H9 (cell line): Measurements from ENCODE around the gene IER5. TPM values are rescaled to one million over a fixed set of nuclear protein-coding genes. Genes with fewer than 3 reads are reported as not detected.

Source experiments
- DNase-seq: peaks from one replicate; pipeline ENCODE4 v3.0.0-alpha.2; 2017
- H2AFZ ChIP-seq: one replicate; pipeline ENCODE4 v1.6.1; 2013; ENCODE audit warnings: mild to moderate bottlenecking, low read length, control low read depth, moderate library complexity
- H2AK5ac ChIP-seq: 2 replicates; pipeline ENCODE4 v1.6.1; 2013; ENCODE audit warnings: low read length, control low read depth, mixed read lengths; ENCODE audit not compliant: insufficient read length
- H2BK120ac ChIP-seq: one replicate; pipeline ENCODE4 v1.6.1; 2013; ENCODE audit warnings: low read depth, mild to moderate bottlenecking, low read length, control low read depth, inconsistent platforms; ENCODE audit not compliant: poor library complexity, severe bottlenecking
- H2BK12ac ChIP-seq: 2 replicates; pipeline ENCODE4 v1.6.1; 2013; ENCODE audit warnings: low read length, control low read depth, mixed read lengths, low read depth; ENCODE audit not compliant: insufficient read length
- H2BK15ac ChIP-seq: 2 replicates; pipeline ENCODE4 v1.6.1; 2013; ENCODE audit warnings: low read depth, low read length, control low read depth
- H2BK20ac ChIP-seq: one replicate; pipeline ENCODE4 v1.6.1; 2013; ENCODE audit warnings: low read depth, mild to moderate bottlenecking, low read length, control low read depth, inconsistent platforms; ENCODE audit not compliant: poor library complexity, severe bottlenecking
- H2BK5ac ChIP-seq: 2 replicates; pipeline ENCODE4 v1.6.1; 2013; ENCODE audit warnings: low read length, control low read depth, mixed read lengths; ENCODE audit not compliant: insufficient read length
- H3K14ac ChIP-seq: 2 replicates; pipeline ENCODE4 v1.6.1; 2013; ENCODE audit warnings: low read length, control low read depth; ENCODE audit not compliant: insufficient read depth
- H3K18ac ChIP-seq: 2 replicates; pipeline ENCODE4 v1.6.1; 2013; ENCODE audit warnings: low read depth, mild to moderate bottlenecking, mixed read lengths, low read length, control low read depth; ENCODE audit not compliant: insufficient read length
- H3K23ac ChIP-seq: 2 replicates; pipeline ENCODE4 v1.6.1; 2013; ENCODE audit warnings: low read length, control low read depth, mixed read lengths, low read depth; ENCODE audit not compliant: insufficient read length
- H3K23me2 ChIP-seq: 2 replicates; pipeline ENCODE4 v1.6.1; 2013; ENCODE audit warnings: low read depth, mild to moderate bottlenecking, mixed read lengths, low read length, control low read depth; ENCODE audit not compliant: insufficient read length, poor library complexity, severe bottlenecking
- H3K27ac ChIP-seq: 2 replicates; pipeline ENCODE4 v1.5.1; 2013; ENCODE audit warnings: low read length, control low read depth, mixed read lengths, low read depth; ENCODE audit not compliant: insufficient read length
- H3K27me3 ChIP-seq: 2 replicates; pipeline ENCODE4 v1.6.1; 2013; ENCODE audit warnings: low read length, control low read depth, inconsistent platforms; ENCODE audit not compliant: insufficient read depth
- H3K4ac ChIP-seq: 2 replicates; pipeline ENCODE4 v1.6.1; 2013; ENCODE audit warnings: low read depth, mild to moderate bottlenecking, control low read depth, inconsistent platforms, low read length, moderate library complexity
- H3K4me1 ChIP-seq: 2 replicates; pipeline ENCODE4 v1.6.1; 2013; ENCODE audit warnings: low read length, control low read depth, inconsistent platforms; ENCODE audit not compliant: insufficient read depth
- H3K4me2 ChIP-seq: 2 replicates; pipeline ENCODE4 v1.6.1; 2013; ENCODE audit warnings: low read length, control low read depth, mixed read lengths; ENCODE audit not compliant: insufficient read length, insufficient read depth
- H3K56ac ChIP-seq: 2 replicates; pipeline ENCODE4 v1.6.1; 2013; ENCODE audit warnings: low read depth, mild to moderate bottlenecking, mixed read lengths, low read length, control low read depth; ENCODE audit not compliant: insufficient read length
- H3K79me1 ChIP-seq: 2 replicates; pipeline ENCODE4 v1.6.1; 2013; ENCODE audit warnings: low read depth, mild to moderate bottlenecking, moderate library complexity, low read length, control low read depth, inconsistent platforms; ENCODE audit not compliant: insufficient read depth, poor library complexity, severe bottlenecking
- H3K79me2 ChIP-seq: 2 replicates; pipeline ENCODE4 v1.6.1; 2013; ENCODE audit warnings: low read length, control low read depth, inconsistent platforms; ENCODE audit not compliant: insufficient read depth
- H3K9ac ChIP-seq: 2 replicates; pipeline ENCODE4 v1.6.1; 2013; ENCODE audit warnings: low read length, control low read depth, mixed read lengths; ENCODE audit not compliant: insufficient read length; ENCODE audit errors: extremely low read depth
- H3K9me3 ChIP-seq: one replicate; pipeline ENCODE4 v1.6.1; 2013; ENCODE audit warnings: low read depth, low read length, inconsistent platforms; ENCODE audit not compliant: control insufficient read depth
- H3T11ph ChIP-seq: one replicate; pipeline ENCODE4 v1.6.1; 2013; ENCODE audit warnings: mild to moderate bottlenecking, low read length, control low read depth, inconsistent platforms
- H4K20me1 ChIP-seq: one replicate; pipeline ENCODE4 v1.6.1; 2013; ENCODE audit not compliant: control insufficient read depth, insufficient read length, insufficient read depth
- H4K5ac ChIP-seq: 2 replicates; pipeline ENCODE4 v1.6.1; 2013; ENCODE audit warnings: low read depth, mild to moderate bottlenecking, mixed read lengths, low read length, control low read depth; ENCODE audit not compliant: insufficient read length
- H4K8ac ChIP-seq: replicated peaks from 2 replicates; pipeline ENCODE4 v1.6.1; 2013; ENCODE audit warnings: low read length, control low read depth, mixed read lengths, low read depth; ENCODE audit not compliant: insufficient read length
- H4K91ac ChIP-seq: 2 replicates; pipeline ENCODE4 v1.6.1; 2013; ENCODE audit warnings: low read depth, mild to moderate bottlenecking, moderate library complexity, mixed read lengths, low read length, control low read depth; ENCODE audit not compliant: insufficient read length
- H3K27ac Mint-ChIP-seq, 3 experiments: 2 replicates in 2 of 3; 3 replicates in 1 of 3; pipeline ENCODE4 v1.8.0; 2020 to 2021; ENCODE audit warnings: mixed read lengths in 3 of 3, mild to moderate bottlenecking in 1 of 3, moderate library complexity in 1 of 3
- H3K27me3 Mint-ChIP-seq: 2 replicates; pipeline ENCODE4 v1.8.0; 2021; ENCODE audit warnings: low read depth, mild to moderate bottlenecking, moderate library complexity, mixed read lengths
- H3K36me3 Mint-ChIP-seq, 3 experiments: 2 replicates in 2 of 3; 3 replicates in 1 of 3; pipeline ENCODE4 v1.8.0; 2020 to 2021; ENCODE audit warnings: low read depth in 3 of 3, mixed read lengths in 3 of 3; ENCODE audit not compliant: insufficient read depth in 1 of 3
- H3K4me1 Mint-ChIP-seq, 2 experiments: 2 replicates each; pipeline ENCODE4 v1.8.0; 2020; ENCODE audit warnings: mixed read lengths in 2 of 2
- H3K4me3 Mint-ChIP-seq, 2 experiments: 2 replicates in 1 of 2; 3 replicates in 1 of 2; pipeline ENCODE4 v1.8.0; 2020 to 2021; ENCODE audit warnings: mild to moderate bottlenecking in 2 of 2, mixed read lengths in 2 of 2, moderate library complexity in 1 of 2
- H3K9me3 Mint-ChIP-seq, 2 experiments: 2 replicates in 1 of 2; 3 replicates in 1 of 2; pipeline ENCODE4 v1.8.0; 2020; ENCODE audit warnings: mild to moderate bottlenecking in 2 of 2, mixed read lengths in 2 of 2, moderate library complexity in 1 of 2
- WGBS: extraction: QIAGEN DNeasy Blood & Tissue Kit; methylation state at CpG from one replicate; pipeline ENCODE4 v1.1.7; 2013; ENCODE audit warnings: missing lambda C conversion rate, low lambda C conversion rate, mixed read lengths; ENCODE audit not compliant: insufficient read length; ENCODE audit errors: extremely low coverage; 5-methylcytosine and 5-hydroxymethylcytosine counted together
- total RNA-seq: library from RNA; stranded (reverse); gene quantifications from 2 replicates; pipeline ENCODE4 v1.2.1, GENCODE V29; 2021
- TF ChIP-seq, protein P1 (sequence below): fragments of 200-600 bp; sonication (generic); conservative IDR thresholded peaks from 3 replicates; pipeline ENCODE4 v1.8.0; 2021; ENCODE audit warnings: antibody characterized with exemption, mild to moderate bottlenecking

Gene IER5
- total RNA-seq, 1 experiment from 2014 or later = 6.7 TPM

- Histone ChIP-seq H3K23me2 (no peaks in the 10 kb centered on the region), H3K27ac (no peak overlapping the region), H3T11ph (no peak overlapping the region), H3K18ac (no peak overlapping the region), H3K9ac (no peak overlapping the region), H2AK5ac (no peak overlapping the region), H2BK20ac (no peak overlapping the region), H3K79me2 (no peaks in the 10 kb centered on the region), H3K27me3 (no peaks in the 10 kb centered on the region), H4K5ac (no peak overlapping the region), H3K4me2 (no peak overlapping the region), H2BK120ac (no peak overlapping the region), H3K79me1 (no peaks in the 10 kb centered on the region), H2AFZ (no peak overlapping the region), H4K8ac (no peak overlapping the region), H4K91ac (no peak overlapping the region), H3K23ac (no peak overlapping the region), H4K20me1 (no peaks in the 10 kb centered on the region), H3K9me3 (no peaks in the 10 kb centered on the region), H3K4me1 (no peaks in the 10 kb centered on the region), H3K4ac (no peak overlapping the region), H3K56ac (no peak overlapping the region), H2BK15ac (no peak overlapping the region), H2BK5ac (no peak overlapping the region), H2BK12ac (no peak overlapping the region), H3K14ac (no peak overlapping the region)
- Mint-ChIP-seq H3K9me3 (no peaks in the 10 kb centered on the region), H3K36me3 (no peaks in the 10 kb centered on the region), H3K27me3 (peaks cover 6% of the 10 kb centered on the region), H3K27ac (no peak overlapping the region), H3K4me3 (no peak overlapping the region), H3K4me1 (peaks cover 13 to 21% of the 10 kb centered on the region in 2 experiments)
- WGBS = no CpG with 5 or more reads among the region's 6 CpGs
- no peak for DNase-seq
- TF ChIP-seq, protein P1, sequence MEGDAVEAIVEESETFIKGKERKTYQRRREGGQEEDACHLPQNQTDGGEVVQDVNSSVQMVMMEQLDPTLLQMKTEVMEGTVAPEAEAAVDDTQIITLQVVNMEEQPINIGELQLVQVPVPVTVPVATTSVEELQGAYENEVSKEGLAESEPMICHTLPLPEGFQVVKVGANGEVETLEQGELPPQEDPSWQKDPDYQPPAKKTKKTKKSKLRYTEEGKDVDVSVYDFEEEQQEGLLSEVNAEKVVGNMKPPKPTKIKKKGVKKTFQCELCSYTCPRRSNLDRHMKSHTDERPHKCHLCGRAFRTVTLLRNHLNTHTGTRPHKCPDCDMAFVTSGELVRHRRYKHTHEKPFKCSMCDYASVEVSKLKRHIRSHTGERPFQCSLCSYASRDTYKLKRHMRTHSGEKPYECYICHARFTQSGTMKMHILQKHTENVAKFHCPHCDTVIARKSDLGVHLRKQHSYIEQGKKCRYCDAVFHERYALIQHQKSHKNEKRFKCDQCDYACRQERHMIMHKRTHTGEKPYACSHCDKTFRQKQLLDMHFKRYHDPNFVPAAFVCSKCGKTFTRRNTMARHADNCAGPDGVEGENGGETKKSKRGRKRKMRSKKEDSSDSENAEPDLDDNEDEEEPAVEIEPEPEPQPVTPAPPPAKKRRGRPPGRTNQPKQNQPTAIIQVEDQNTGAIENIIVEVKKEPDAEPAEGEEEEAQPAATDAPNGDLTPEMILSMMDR = no peak
Measured at GRCh38 chr1:181119093-181119989, 30.8 kb downstream of the IER5 start.
